HCT116 (cell line): Measurements from ENCODE around the gene NFE2.

ENCODE experiments used
- EGR1 ChIP-seq: IDR thresholded peaks from 2 replicates; pipeline ENCODE4 v1.6.1; 2012; ENCODE audit warnings: low read depth
- EZH2 ChIP-seq: fragments of 200-600 bp; sonication (generic); IDR thresholded peaks from 2 replicates; pipeline ENCODE4 v1.6.1; 2017; ENCODE audit warnings: antibody characterized with exemption, mixed run types
- EZH2phosphoT487 ChIP-seq: fragments of 200-600 bp; IDR thresholded peaks from 2 replicates; pipeline ENCODE4 v1.6.1; 2018; ENCODE audit warnings: antibody characterized with exemption, borderline replicate concordance
- POLR2A ChIP-seq: IDR thresholded peaks from 2 replicates; pipeline ENCODE4 v1.7.0; 2011; ENCODE audit warnings: borderline replicate concordance; ENCODE audit not compliant: insufficient read depth, insufficient read length; ENCODE audit errors: extremely low read depth
- POLR2AphosphoS5 ChIP-seq: IDR thresholded peaks from 2 replicates; pipeline ENCODE4 v1.6.1; 2011; ENCODE audit warnings: mild to moderate bottlenecking, low read depth, low read length, moderate library complexity
- RAD21 ChIP-seq: IDR thresholded peaks from 2 replicates; pipeline ENCODE4 v1.6.1; 2012; ENCODE audit warnings: low read depth, mild to moderate bottlenecking
- YY1 ChIP-seq: IDR thresholded peaks from 2 replicates; pipeline ENCODE4 v1.6.1; 2011; ENCODE audit warnings: low read length, low read depth, moderate library complexity, mild to moderate bottlenecking; ENCODE audit not compliant: insufficient replicate concordance; ENCODE audit errors: extremely low read depth
- ZFX ChIP-seq: fragments of 450-650 bp; IDR thresholded peaks from 2 replicates; pipeline ENCODE4 v1.6.1; 2017
- ZNF274 ChIP-seq: fragments of 200-500 bp; sonication (Bioruptor generic); IDR thresholded peaks from 2 replicates; pipeline ENCODE4 v1.6.1; 2014; ENCODE audit warnings: mild to moderate bottlenecking, low read depth, low read length, inconsistent platforms
- TF ChIP-seq, protein P1 (sequence below): IDR thresholded peaks from 2 replicates; pipeline ENCODE4 v1.6.1; 2012; ENCODE audit warnings: low read depth
- TF ChIP-seq, protein P2 (sequence below), 3 experiments: fragments of 200-600 bp in 1 of 3; sonication (generic) in 1 of 3; IDR thresholded peaks in 2 of 3; conservative IDR thresholded peaks in 1 of 3; 2 replicates each; pipeline ENCODE4 v1.5.1; 2012 to 2017; ENCODE audit warnings: low read depth in 2 of 3, low read length in 2 of 3, antibody characterized with exemption in 1 of 3, borderline replicate concordance in 1 of 3, control low read depth in 1 of 3, mild to moderate bottlenecking in 1 of 3, mixed read lengths in 1 of 3, mixed run types in 1 of 3, moderate library complexity in 1 of 3; ENCODE audit not compliant: insufficient read depth in 1 of 3
- TF ChIP-seq, protein P3 (sequence below): IDR thresholded peaks from 2 replicates; pipeline ENCODE4 v1.6.1; 2012
- TF ChIP-seq, protein P4 (sequence below): IDR thresholded peaks from 2 replicates; pipeline ENCODE4 v1.6.1; 2012

DNA sequence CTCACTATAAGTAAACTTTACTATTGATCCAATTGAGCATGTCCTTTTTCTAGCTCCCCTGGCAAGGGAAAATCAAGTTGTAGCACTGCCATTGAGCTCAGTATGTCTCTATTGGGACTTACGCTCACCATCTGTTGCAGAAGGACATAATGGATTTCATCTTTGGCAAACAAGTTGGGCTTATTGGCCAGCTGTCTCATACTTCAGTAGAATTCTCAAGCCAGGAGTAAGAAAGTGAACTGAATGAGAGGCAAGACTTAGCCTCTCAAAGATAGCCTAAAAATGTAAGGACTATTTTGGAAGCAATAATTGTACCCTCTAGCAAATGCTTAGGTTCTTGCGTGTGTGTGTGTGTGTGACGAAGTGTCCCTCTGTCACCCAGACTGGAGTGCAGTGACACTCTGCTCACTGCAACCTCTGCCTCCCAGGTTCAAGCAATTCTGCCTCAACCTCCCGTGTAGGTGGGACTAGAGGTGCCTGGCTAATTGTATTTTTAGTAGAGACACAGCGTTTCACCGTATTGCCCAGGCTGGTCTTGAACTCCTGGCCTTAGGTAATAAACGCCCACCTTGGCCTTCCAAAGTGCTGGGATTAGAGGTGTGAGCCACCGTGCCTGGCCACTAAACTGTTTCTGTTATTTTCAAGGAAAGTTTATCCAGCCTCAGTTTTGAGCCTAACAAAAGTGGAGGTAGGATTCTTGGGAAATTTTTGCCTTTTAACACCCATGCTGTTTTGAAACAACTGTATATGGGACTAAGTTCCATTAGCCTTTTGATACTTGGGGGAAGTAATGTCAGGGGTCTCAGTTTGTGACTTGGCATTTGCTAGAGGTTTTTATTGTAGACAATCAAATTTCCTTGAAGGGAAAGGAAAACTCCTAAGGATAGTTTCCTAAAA is 13.3 kb downstream of the NFE2 start:
- TF ChIP-seq POLR2AphosphoS5 (peak; percentile 75), EZH2phosphoT487 (no peak), EZH2 (no peak), RAD21 (no peak), ZNF274 (no peak), POLR2A (no peak), ZFX (no peak), YY1 (no peak), EGR1 (no peak)
- TF ChIP-seq, protein P1, sequence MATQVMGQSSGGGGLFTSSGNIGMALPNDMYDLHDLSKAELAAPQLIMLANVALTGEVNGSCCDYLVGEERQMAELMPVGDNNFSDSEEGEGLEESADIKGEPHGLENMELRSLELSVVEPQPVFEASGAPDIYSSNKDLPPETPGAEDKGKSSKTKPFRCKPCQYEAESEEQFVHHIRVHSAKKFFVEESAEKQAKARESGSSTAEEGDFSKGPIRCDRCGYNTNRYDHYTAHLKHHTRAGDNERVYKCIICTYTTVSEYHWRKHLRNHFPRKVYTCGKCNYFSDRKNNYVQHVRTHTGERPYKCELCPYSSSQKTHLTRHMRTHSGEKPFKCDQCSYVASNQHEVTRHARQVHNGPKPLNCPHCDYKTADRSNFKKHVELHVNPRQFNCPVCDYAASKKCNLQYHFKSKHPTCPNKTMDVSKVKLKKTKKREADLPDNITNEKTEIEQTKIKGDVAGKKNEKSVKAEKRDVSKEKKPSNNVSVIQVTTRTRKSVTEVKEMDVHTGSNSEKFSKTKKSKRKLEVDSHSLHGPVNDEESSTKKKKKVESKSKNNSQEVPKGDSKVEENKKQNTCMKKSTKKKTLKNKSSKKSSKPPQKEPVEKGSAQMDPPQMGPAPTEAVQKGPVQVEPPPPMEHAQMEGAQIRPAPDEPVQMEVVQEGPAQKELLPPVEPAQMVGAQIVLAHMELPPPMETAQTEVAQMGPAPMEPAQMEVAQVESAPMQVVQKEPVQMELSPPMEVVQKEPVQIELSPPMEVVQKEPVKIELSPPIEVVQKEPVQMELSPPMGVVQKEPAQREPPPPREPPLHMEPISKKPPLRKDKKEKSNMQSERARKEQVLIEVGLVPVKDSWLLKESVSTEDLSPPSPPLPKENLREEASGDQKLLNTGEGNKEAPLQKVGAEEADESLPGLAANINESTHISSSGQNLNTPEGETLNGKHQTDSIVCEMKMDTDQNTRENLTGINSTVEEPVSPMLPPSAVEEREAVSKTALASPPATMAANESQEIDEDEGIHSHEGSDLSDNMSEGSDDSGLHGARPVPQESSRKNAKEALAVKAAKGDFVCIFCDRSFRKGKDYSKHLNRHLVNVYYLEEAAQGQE, result no peak
- TF ChIP-seq, protein P2, sequence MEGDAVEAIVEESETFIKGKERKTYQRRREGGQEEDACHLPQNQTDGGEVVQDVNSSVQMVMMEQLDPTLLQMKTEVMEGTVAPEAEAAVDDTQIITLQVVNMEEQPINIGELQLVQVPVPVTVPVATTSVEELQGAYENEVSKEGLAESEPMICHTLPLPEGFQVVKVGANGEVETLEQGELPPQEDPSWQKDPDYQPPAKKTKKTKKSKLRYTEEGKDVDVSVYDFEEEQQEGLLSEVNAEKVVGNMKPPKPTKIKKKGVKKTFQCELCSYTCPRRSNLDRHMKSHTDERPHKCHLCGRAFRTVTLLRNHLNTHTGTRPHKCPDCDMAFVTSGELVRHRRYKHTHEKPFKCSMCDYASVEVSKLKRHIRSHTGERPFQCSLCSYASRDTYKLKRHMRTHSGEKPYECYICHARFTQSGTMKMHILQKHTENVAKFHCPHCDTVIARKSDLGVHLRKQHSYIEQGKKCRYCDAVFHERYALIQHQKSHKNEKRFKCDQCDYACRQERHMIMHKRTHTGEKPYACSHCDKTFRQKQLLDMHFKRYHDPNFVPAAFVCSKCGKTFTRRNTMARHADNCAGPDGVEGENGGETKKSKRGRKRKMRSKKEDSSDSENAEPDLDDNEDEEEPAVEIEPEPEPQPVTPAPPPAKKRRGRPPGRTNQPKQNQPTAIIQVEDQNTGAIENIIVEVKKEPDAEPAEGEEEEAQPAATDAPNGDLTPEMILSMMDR (IDR thresholded peaks at IDR 0.05 in 2 of 3, conservative IDR thresholded peaks at IDR 0.05 in 1 of 3; ENCODE audit: borderline replicate concordance in 1 of 3, insufficient read depth in 1 of 3, low read depth in 2 of 3, low read length in 2 of 3), result no peak
- TF ChIP-seq, protein P3, sequence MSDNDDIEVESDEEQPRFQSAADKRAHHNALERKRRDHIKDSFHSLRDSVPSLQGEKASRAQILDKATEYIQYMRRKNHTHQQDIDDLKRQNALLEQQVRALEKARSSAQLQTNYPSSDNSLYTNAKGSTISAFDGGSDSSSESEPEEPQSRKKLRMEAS, result no peak
- TF ChIP-seq, protein P4, sequence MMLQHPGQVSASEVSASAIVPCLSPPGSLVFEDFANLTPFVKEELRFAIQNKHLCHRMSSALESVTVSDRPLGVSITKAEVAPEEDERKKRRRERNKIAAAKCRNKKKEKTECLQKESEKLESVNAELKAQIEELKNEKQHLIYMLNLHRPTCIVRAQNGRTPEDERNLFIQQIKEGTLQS, result no peak
